HCT116 (cell line): Measurements from ENCODE around the gene SHANK2.

ENCODE experiments used
- CTCF ChIP-seq, 3 experiments: fragments of 200-600 bp in 1 of 3; sonication (generic) in 1 of 3; IDR thresholded peaks in 2 of 3; conservative IDR thresholded peaks in 1 of 3; 2 replicates each; pipeline ENCODE4 v1.5.1; 2012 to 2017; ENCODE audit warnings: low read depth in 2 of 3, low read length in 2 of 3, antibody characterized with exemption in 1 of 3, borderline replicate concordance in 1 of 3, control low read depth in 1 of 3, mild to moderate bottlenecking in 1 of 3, mixed read lengths in 1 of 3, mixed run types in 1 of 3, moderate library complexity in 1 of 3; ENCODE audit not compliant: insufficient read depth in 1 of 3
- ELF1 ChIP-seq: IDR thresholded peaks from 2 replicates; pipeline ENCODE4 v1.6.1; 2012; ENCODE audit warnings: low read depth, borderline replicate concordance
- EZH2 ChIP-seq: fragments of 200-600 bp; sonication (generic); IDR thresholded peaks from 2 replicates; pipeline ENCODE4 v1.6.1; 2017; ENCODE audit warnings: antibody characterized with exemption, mixed run types
- EZH2phosphoT487 ChIP-seq: fragments of 200-600 bp; IDR thresholded peaks from 2 replicates; pipeline ENCODE4 v1.6.1; 2018; ENCODE audit warnings: antibody characterized with exemption, borderline replicate concordance
- MAX ChIP-seq: IDR thresholded peaks from 2 replicates; pipeline ENCODE4 v1.6.1; 2012
- POLR2A ChIP-seq: IDR thresholded peaks from 2 replicates; pipeline ENCODE4 v1.7.0; 2011; ENCODE audit warnings: borderline replicate concordance; ENCODE audit not compliant: insufficient read depth, insufficient read length; ENCODE audit errors: extremely low read depth
- POLR2AphosphoS5 ChIP-seq: IDR thresholded peaks from 2 replicates; pipeline ENCODE4 v1.6.1; 2011; ENCODE audit warnings: mild to moderate bottlenecking, low read depth, low read length, moderate library complexity
- ZBTB33 ChIP-seq: IDR thresholded peaks from 2 replicates; pipeline ENCODE4 v1.6.1; 2011; ENCODE audit warnings: mild to moderate bottlenecking, low read length, moderate library complexity; ENCODE audit not compliant: insufficient replicate concordance; ENCODE audit errors: extremely low read depth
- ZFX ChIP-seq: fragments of 450-650 bp; IDR thresholded peaks from 2 replicates; pipeline ENCODE4 v1.6.1; 2017

DNA sequence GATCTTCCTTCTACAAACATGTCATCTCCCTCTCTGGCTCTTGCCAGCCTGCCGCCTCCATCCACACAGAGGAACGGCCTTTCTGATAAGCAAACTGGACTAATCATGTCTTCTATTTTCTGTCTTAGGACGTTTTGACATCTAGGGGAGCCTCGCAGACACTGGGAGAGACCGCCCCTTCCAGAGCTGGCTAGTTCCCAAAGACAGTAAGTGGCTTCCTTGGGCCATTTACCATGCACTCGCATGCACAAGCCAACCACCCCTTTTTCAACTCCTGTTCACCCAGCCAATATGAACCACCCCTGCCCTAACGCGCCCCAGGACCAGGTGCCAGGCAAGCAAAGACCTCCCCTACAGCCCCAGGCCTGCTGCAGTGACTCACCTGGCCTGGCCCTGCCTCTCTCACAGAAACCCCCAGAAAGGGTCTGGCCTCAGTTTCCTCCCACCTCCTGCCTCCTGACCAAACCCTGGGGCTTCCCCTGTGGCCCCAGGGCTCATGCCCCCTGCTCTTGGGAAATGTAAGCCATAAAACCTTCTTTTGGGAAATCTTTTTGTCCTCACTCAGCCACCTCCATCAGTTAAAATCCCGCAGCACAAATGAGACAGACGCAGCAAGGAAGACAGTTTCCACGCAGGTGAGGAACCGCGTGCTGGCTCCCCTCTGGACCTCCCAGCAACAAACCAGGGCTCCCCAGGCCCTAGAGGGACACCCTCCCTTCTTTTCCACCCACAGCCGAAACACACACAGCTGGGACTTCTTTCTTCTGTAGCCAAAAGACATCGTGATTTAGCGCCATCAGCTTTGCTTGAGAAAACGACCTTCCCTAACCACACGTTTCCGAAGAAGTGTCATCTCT is 38.5 kb downstream of the SHANK2 start:
- TF ChIP-seq POLR2AphosphoS5 = no peak
- TF ChIP-seq EZH2 = no peak
- no peak for TF ChIP-seq ELF1
- TF ChIP-seq ZBTB33 = no peak
- no peak for TF ChIP-seq MAX
- TF ChIP-seq ZFX = no peak
- TF ChIP-seq CTCF (IDR thresholded peaks at IDR 0.05 in 2 of 3, conservative IDR thresholded peaks at IDR 0.05 in 1 of 3; ENCODE audit: borderline replicate concordance in 1 of 3, insufficient read depth in 1 of 3, low read depth in 2 of 3, low read length in 2 of 3) = no peak
- TF ChIP-seq POLR2A = no peak
- TF ChIP-seq EZH2phosphoT487 = no peak
